ENCODE measurements around the gene TACR1. TPM values are rescaled to one million over a fixed set of nuclear protein-coding genes. Genes with fewer than 3 reads are reported as not detected.
A peak's percentile ranks its signal among the peaks of the same experiment; 100 is the strongest.
"Not testable (repeated sequence)": the region's sequence is repeated elsewhere in the genome, so short reads cannot be mapped to it uniquely, and the experiment has no call there.

The TACR1 gene
- total and polyA plus RNA-seq, 5 experiments from 2014 or later: 0.14 TPM; not detected in 4

DNA sequence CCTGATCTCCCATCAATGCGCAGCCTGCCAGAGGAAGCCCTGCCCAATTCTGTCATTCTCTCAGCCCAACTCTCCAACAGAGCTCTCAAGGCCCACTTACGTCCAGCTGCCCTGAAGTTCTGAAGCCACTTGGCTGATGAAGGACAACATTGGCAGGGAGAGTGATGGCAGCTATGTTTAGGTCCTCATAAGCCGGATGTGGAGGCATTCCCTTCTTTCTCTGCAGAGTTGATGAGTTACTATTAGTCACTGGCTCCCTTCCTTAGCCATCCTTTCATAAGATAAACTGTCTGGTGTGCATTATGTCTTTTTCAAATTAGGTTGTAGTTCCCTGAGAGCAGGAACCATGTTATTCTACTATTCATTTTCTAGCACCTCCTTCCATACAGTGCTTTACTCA, 22.5 kb upstream of the TACR1 start:
- peaks cover 0 to 31% (median 13%) of the 10 kb centered on the region in 9 donors for H3K9me3 Mint-ChIP-seq
- POLR2A ChIA-PET: no interaction called here
- DNase-seq: no peak
- no peak overlapping the region for H3K27ac Mint-ChIP-seq
- peaks cover 0 to 7% (median 7%) of the 10 kb centered on the region in 3 donors for H3K36me3 Mint-ChIP-seq
- H3K4me3 Mint-ChIP-seq: no peak overlapping the region
- peaks cover 0 to 22% (median 3%) of the 10 kb centered on the region in 5 donors for H3K27me3 Mint-ChIP-seq
- H3K4me1 Mint-ChIP-seq: no peaks in the 10 kb centered on the region
- ATAC-seq: no peak

DNA sequence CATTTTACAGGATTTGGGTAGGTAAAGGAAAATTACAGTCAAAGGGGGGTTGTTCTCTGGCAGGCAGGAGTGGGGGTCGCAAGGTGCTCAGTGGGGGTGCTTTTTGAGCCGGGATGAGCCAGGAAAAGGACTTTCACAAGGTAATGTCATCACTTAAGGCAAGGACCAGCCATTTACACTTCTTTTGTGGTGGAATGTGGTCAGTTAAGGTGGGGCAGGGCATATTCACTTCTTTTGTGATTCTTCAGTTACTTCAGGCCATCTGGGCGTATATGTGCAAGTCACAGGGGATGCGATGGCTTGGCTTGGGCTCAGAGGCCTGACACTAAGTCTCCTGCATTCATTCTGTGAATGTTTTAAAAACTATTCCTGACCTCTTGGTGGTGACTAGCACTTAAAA, 19.9 kb upstream of the TACR1 start:
- ATAC-seq, H3K36me3 Mint-ChIP-seq, H3K4me3 Mint-ChIP-seq, POLR2A ChIA-PET, H3K27ac Mint-ChIP-seq, H3K4me1 Mint-ChIP-seq, DNase-seq: not testable (repeated sequence)
- Mint-ChIP-seq H3K27me3 (peaks cover 0 to 42% (median 3%) of the 10 kb centered on the region in 5 donors), H3K9me3 (peaks cover 0 to 46% (median 14%) of the 10 kb centered on the region in 9 donors)

DNA sequence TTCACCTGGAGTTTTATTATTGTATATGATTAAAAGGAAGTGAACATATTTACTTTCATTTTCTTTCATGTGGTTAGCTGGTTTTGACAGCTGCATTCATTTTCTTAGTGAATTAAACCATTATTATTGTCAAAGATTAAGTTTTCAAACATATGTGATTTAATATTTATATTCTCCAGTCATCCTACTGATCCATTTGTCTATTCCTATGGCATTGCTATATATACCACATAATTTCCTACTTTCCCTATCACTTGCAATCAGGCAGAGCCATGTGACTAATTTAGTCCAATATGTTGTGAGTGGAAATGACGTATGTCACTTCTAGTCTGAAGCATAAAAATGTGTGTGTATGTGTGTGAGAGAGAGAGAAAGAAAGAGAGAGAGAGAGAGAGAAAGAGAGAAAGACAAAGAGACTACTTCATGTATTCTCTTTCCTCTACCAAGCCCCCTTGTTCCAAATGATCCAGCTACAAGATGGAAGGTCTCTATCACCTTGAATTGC, 12.0 kb upstream of the TACR1 start:
- Mint-ChIP-seq H3K4me1 (peaks cover 4 to 9% (median 6%) of the 10 kb centered on the region in 4 donors), H3K36me3 (peaks cover 0 to 29% (median 12%) of the 10 kb centered on the region in 3 donors), H3K9me3 (peaks cover 0 to 41% (median 30%) of the 10 kb centered on the region in 9 donors), H3K27me3 (peaks cover 5 to 57% (median 15%) of the 10 kb centered on the region in 5 donors), H3K4me3 (peak overlapping the region in 1 of 10 donors; percentile 34), H3K27ac (no peak overlapping the region)
- POLR2A ChIA-PET: no interaction called here
- DNase-seq (peak in 1 of 10 donors; percentile 9), ATAC-seq (no peak)

DNA sequence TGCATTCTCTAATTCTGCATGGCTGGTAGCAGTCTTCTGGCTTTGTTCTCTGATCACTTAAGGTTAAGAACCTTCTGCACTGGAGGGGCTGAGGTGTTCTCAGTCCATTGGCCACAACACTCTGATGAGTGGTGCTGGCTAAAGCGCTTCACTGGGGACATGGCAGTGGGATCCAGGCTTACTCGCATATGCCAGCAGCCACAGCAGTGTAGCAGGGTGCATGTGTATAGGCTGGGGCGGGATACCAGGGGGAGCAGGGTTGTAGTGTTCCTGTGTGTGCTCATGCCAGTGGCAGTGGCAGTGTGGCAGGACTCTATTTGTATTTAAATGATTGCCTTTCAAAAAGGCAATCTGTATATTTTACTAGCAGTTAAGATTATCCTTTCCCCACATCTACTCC, 11.1 kb upstream of the TACR1 start:
- H3K4me1 Mint-ChIP-seq: peaks cover 4 to 9% (median 6%) of the 10 kb centered on the region in 4 donors
- DNase-seq: no peak
- no peak overlapping the region for H3K27ac Mint-ChIP-seq
- peaks cover 5 to 56% (median 20%) of the 10 kb centered on the region in 5 donors for H3K27me3 Mint-ChIP-seq
- no peak overlapping the region for H3K4me3 Mint-ChIP-seq
- H3K9me3 Mint-ChIP-seq: peaks cover 0 to 48% (median 32%) of the 10 kb centered on the region in 9 donors
- H3K36me3 Mint-ChIP-seq: peaks cover 0 to 38% (median 14%) of the 10 kb centered on the region in 3 donors
- ATAC-seq: no peak
- POLR2A ChIA-PET: no interaction called here

DNA sequence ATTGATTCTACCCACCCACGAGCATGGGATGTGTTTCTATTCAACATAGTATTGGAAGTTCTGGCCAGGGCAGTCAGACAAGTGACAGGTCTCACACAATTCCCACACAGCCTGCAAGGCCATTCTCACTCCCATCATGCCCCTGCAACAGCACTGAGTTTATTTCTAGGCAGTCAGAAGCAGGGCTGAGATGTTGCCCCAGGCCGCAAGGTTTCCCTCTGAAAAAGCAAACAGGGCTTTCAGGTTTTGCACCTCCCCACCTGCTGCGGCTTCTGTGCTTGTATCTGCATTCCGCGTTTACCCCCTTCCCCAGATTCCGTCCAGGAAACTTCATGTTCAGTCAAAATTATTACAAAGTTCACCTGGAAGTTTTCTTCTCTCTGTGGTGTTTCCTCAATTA, 9.4 kb upstream of the TACR1 start:
- Mint-ChIP-seq H3K27ac (no peak overlapping the region), H3K9me3 (peaks cover 0 to 61% (median 32%) of the 10 kb centered on the region in 9 donors), H3K4me3 (no peak overlapping the region), H3K4me1 (peaks cover 4 to 9% (median 6%) of the 10 kb centered on the region in 4 donors), H3K27me3 (peaks cover 14 to 64% (median 32%) of the 10 kb centered on the region in 5 donors), H3K36me3 (peaks cover 0 to 47% (median 14%) of the 10 kb centered on the region in 3 donors)
- ATAC-seq (no peak), DNase-seq (no peak)
- POLR2A ChIA-PET: no interaction called here

DNA sequence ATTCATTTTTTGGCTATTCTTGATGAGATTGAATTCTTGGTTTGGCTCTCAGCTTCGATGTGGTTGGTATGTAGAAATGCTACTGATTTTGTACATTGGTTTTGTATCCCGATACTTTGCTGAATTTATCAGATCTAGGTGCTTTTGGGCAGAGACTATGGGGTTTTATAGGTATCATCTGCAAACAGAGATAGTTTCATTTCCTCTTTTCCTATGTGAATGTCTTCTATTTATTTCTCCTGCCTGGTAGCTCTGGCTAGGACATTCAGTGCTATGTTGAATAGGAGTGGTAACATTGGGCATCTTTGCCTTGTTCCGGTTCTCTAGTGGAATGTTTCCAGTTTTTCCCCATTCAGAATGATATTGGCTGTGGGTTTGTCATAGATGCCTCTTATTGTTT, 5.5 kb upstream of the TACR1 start:
- no peak for ATAC-seq

DNA sequence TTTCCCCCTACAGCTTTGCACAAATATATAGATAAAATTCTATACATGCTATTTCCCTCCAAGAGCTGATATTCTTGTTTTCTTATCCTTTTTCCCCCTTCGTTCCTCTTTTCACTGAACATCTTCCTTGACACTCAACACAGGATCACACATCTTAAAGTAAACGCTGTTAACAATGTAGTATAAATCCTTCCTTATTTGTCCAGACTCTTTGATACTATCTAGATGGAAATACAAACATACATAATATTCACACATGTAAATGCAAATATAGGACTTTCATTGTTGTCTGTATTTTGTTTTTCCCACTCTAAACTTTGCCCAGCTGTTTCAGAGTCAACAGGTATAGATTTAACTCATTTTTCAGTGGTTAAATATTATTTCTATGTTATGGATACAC, 3.0 kb upstream of the TACR1 start:
- POLR2A ChIA-PET: no interaction called here
- H3K4me3 Mint-ChIP-seq: peak overlapping the region in 1 of 10 donors; percentile 27
- H3K27ac Mint-ChIP-seq: no peak overlapping the region
- peaks cover 0 to 35% (median 13%) of the 10 kb centered on the region in 9 donors for H3K9me3 Mint-ChIP-seq
- ATAC-seq (no peak), DNase-seq (no peak)
- H3K4me1 Mint-ChIP-seq: peaks cover 2 to 20% (median 9%) of the 10 kb centered on the region in 4 donors
- peaks cover 2 to 19% (median 2%) of the 10 kb centered on the region in 3 donors for H3K36me3 Mint-ChIP-seq
- H3K27me3 Mint-ChIP-seq: peaks cover 33 to 82% (median 59%) of the 10 kb centered on the region in 5 donors

More for the DNA sequence above, 5.5 kb upstream of the TACR1 start:
- H3K4me3 Mint-ChIP-seq: no peak overlapping the region
- H3K4me1 Mint-ChIP-seq: peaks cover under 1 to 10% (median 4%) of the 10 kb centered on the region in 4 donors
- POLR2A ChIA-PET: no interaction called here
- H3K9me3 Mint-ChIP-seq: peaks cover 0 to 60% (median 27%) of the 10 kb centered on the region in 9 donors
- H3K36me3 Mint-ChIP-seq: peaks cover 0 to 36% (median 14%) of the 10 kb centered on the region in 3 donors
- DNase-seq: no peak
- H3K27me3 Mint-ChIP-seq: peaks cover 30 to 86% (median 52%) of the 10 kb centered on the region in 5 donors
- H3K27ac Mint-ChIP-seq: no peak overlapping the region

DNA sequence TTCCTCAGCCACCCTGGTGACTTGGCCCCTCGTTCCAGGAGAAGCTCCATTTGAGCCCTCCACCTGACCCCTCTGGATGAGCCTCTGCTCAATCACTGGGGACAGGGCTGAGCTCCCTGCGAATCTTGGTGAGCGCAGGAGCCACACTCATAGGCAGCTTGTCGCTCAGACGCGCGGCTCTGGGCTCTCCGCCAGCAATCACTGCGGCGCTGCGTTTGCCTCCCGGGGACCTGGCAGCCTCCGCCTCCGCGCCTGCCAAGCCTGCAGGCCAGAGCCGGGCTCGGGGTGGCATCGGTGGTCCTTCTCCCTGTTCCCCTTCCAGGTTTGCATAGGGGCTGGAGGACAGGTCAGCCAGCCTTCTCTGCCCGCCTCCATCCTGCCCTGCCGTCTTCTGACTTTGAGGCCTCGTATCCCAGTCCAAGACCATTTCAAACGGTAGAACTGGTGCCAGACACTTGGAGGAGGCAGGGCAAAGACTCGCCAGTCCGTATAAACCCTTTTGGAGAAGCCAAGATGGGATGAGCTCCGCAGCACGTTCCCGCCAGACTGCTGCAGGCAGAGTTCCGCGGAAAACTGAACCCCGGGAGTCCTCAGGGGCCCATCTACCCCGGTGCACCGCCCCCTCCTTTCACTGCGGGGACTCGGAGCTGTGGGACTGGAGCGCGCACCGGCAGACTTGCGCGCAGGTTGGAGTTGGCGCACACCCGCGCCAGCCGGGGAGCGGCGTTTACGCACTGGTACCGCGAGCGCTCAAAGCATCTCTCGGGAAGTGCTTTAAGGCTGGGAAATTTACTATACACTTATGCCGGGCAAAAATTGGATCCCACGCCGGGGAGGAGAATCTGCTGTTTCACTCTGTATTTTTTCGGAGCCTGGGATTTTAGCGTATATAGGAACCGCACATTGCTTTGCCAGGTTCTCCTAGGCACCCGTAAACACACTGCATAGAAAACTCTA, 1.1 kb upstream of the TACR1 start:
- Mint-ChIP-seq H3K4me1 (peaks cover 2 to 20% (median 9%) of the 10 kb centered on the region in 4 donors), H3K9me3 (peaks cover 0 to 18% (median 4%) of the 10 kb centered on the region in 9 donors), H3K27me3 (peaks cover 35 to 82% (median 65%) of the 10 kb centered on the region in 5 donors), H3K4me3 (peak overlapping the region in 9 of 10 donors; percentile 30 to 90 (median 81)), H3K27ac (no peak overlapping the region), H3K36me3 (peaks cover 0 to 9% (median 2%) of the 10 kb centered on the region in 3 donors)
- POLR2A ChIA-PET: no interaction called here
- DNase-seq (peak in 3 of 10 donors; percentile 9 to 18 (median 14)), ATAC-seq (peak; percentile 34 to 37)

DNA sequence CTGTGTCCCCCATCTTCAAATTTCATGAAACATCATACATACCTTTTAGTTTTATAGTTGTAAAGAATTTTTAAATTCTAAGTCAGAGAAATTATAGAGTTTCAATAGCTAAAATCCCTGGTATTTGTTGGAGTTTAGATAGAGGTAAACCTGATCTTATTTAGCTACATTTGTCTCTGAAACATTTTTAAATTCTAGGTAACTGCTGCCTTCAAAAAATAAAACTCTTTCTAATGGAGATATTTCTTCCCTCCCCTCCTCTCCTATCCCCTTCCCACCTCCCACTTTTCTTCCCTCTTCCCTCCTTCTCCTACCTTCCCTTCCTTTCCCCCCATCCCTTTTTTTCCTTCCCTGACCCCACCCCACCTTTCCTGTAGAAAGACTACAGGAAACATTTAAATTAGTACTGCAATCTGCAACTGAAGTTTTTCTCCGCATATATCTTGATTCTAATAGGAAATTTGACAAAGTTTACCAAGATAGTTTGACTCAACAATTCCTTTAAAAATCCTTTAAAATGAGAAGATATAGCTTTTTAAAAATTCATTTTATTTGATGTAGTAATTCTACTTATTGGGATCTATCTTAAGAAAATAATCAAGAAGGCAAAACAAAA, 4.1 kb downstream of the TACR1 start:
- peaks cover 0 to 2% (median 2%) of the 10 kb centered on the region in 3 donors for H3K36me3 Mint-ChIP-seq
- H3K4me1 Mint-ChIP-seq: peaks cover 2 to 12% (median 6%) of the 10 kb centered on the region in 4 donors
- H3K27ac Mint-ChIP-seq: no peak overlapping the region
- DNase-seq: no peak
- no peak for ATAC-seq
- H3K4me3 Mint-ChIP-seq: no peak overlapping the region
- POLR2A ChIA-PET: no interaction called here
- peaks cover 0 to 2% (median 0%) of the 10 kb centered on the region in 9 donors for H3K9me3 Mint-ChIP-seq
- peaks cover 21 to 72% (median 50%) of the 10 kb centered on the region in 5 donors for H3K27me3 Mint-ChIP-seq

DNA sequence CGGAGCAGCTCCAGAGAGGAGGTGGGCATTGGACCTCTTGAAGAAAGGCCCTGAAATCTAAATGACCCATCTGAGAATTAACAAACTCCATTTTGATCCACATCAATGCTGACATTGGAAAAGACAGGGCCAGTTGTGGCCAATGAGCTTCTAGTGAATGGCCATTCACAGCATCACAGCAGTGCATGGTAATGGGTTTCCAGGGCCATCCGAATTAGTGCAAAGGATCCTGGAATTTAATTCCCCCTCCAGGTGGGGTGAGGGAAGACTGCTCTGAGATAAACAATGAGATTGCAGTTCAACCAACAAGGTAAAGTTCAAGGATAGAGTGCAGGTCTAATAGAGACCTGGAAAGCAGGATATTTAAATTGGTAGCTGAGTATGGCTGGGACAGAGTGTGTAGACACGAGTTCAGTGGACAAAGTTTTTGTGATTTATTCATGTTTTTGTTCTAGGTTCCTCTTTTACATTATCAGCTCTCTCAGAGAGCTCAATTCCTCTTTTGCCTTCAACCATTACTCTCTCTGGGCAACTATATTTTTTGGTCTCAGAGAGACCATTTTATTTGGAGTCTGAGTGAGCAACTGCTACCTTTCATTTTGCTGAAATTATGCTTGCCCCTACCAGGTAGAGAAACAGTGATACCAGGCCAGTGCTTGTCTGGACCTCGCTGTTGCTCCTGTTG, 5.0 kb downstream of the TACR1 start:
- peaks cover 19 to 64% (median 46%) of the 10 kb centered on the region in 5 donors for H3K27me3 Mint-ChIP-seq

DNA sequence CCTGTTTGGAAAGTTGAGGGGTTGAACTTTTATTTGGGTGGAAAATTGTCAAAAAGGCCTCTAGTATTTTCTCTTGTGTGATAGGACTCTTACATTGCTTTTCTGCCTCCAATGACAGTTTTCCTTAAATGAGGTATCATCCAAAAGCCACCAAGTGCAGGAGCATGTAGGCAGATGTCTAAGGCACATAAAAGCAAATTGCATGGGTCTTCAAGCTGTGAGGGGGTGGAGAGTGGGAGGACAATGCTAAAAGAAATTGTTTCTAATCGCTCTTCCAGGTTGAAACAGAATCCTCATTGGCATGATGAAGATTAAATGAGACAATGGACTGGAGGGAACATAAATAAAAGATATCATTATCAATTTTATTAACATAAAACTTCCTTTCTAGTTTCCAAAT, 6.8 kb downstream of the TACR1 start:
- Mint-ChIP-seq H3K36me3 (peaks cover 0 to 3% (median 0%) of the 10 kb centered on the region in 3 donors), H3K9me3 (peaks cover 0 to 2% (median 0%) of the 10 kb centered on the region in 9 donors), H3K4me3 (no peak overlapping the region), H3K4me1 (no peaks in the 10 kb centered on the region), H3K27me3 (peaks cover 11 to 50% (median 31%) of the 10 kb centered on the region in 5 donors), H3K27ac (no peak overlapping the region)
- ATAC-seq (no peak), DNase-seq (no peak)
- POLR2A ChIA-PET: no interaction called here

More for the DNA sequence above, 5.0 kb downstream of the TACR1 start:
- Mint-ChIP-seq H3K36me3 (peaks cover 0 to 2% (median 0%) of the 10 kb centered on the region in 3 donors), H3K4me3 (no peak overlapping the region), H3K27ac (no peak overlapping the region), H3K9me3 (peaks cover 0 to 2% (median 0%) of the 10 kb centered on the region in 9 donors), H3K4me1 (peaks cover 0 to 4% (median 1%) of the 10 kb centered on the region in 4 donors)
- POLR2A ChIA-PET: no interaction called here
- ATAC-seq: no peak
- DNase-seq: no peak

All from naive thymus-derived CD8-positive, alpha-beta T cell (primary cell).